ENCODE results near the gene ADCY10. TPM values are rescaled to one million over a fixed set of nuclear protein-coding genes. Genes with fewer than 3 reads are reported as not detected.
A peak's percentile ranks its signal among the peaks of the same experiment; 100 is the strongest.

The ADCY10 gene
- total and polyA plus RNA-seq, 9 of the 15 experiments (the other 6 are each of a cell fraction or from before 2014, with no cell fraction given), result 0.08 to 0.86 (median 0.22) TPM

DNA sequence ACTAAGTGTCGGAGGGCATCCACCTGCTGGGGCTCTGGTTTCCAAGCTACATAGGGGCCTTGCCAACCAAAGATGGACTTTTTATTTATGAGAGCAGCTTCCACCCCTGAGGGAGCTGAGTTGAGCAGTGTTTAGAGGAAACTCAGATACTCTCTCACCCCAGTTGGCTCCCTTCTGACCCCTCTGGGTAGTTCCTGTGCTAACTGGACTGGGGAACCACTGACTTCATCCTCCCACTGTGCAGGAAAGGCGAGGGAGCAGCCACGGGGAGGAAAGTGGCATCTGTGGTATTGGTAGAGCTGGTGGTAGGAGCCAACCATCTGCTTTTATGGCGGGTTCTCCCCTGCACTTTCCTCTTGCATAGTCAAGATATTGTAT lies 121.8 kb downstream of the ADCY10 start:
- Histone ChIP-seq H3K4me2 (ENCODE audit: insufficient read depth, low read length) (no peak overlapping the region), H3K4me1 (replicated peaks in 1 of 2; ENCODE audit: control insufficient read depth in 2 of 2, insufficient read depth in 2 of 2, low read length in 2 of 2) (peaks cover 0 to 3% of the 10 kb centered on the region in 2 experiments; a peak in 2 of 5 replicates), H4K20me1 (replicated peaks; ENCODE audit: control insufficient read depth, insufficient read depth, low read length) (no peaks in the 10 kb centered on the region), H3K36me3 (ENCODE audit: control insufficient read depth, insufficient read depth, low read length) (peaks cover 45% of the 10 kb centered on the region), H3K79me2 (ENCODE audit: control insufficient read depth, insufficient read depth, low read length) (no peaks in the 10 kb centered on the region), H3K27ac (ENCODE audit: extremely low read depth, low read depth, low read length) (no peak overlapping the region), H3K4me3 (no peak overlapping the region), H3K27me3 (ENCODE audit: control insufficient read depth in 2 of 2, insufficient read depth in 2 of 2, low read length in 2 of 2) (no peaks in the 10 kb centered on the region), H2AFZ (ENCODE audit: low read depth, low read length) (no peak overlapping the region), H3K9me1 (ENCODE audit: control insufficient read depth, insufficient read depth, low read length) (no peaks in the 10 kb centered on the region), H3K9ac (ENCODE audit: insufficient read depth in 1 of 2, low read depth in 2 of 2, low read length in 2 of 2) (no peak overlapping the region), H3K9me3 (replicated peaks; ENCODE audit: control insufficient read depth, insufficient read depth, low read depth, low read length) (no peaks in the 10 kb centered on the region)
- in situ Hi-C loops (cut with MboI) (no loop called here), intact Hi-C loops (cut with micrococcal nuclease) (no loop called here)
- FAIRE-seq (no peak), DNase-seq (ENCODE audit: extremely low read depth in 1 of 4, low spot score in 3 of 4) (no peak), ATAC-seq (no peak; the same call in 2 of the 3 replicates)
- no TSS peak for BruUV-seq (replicated peaks)
- WGBS (ENCODE audit: insufficient coverage, low coverage, missing lambda C conversion rate), result 89% methylated on average over 4 of the region's 4 CpGs
- ChIA-PET POLR2A (interaction anchor here (0.7 kb wide), 1 partner anchor 8 kb away, joined by 3 read pairs; no protein-coding TSS in a partner anchor), CTCF (ENCODE audit: low intra/inter-chr PET ratio) (no interaction called here)
- TF ChIP-seq BHLHE40 (IDR thresholded peaks at IDR 0.05; ENCODE audit: low read length) (no peak), ZKSCAN8 (CRISPR knock-in tag; IDR thresholded peaks at IDR 0.05) (no peak)

DNA sequence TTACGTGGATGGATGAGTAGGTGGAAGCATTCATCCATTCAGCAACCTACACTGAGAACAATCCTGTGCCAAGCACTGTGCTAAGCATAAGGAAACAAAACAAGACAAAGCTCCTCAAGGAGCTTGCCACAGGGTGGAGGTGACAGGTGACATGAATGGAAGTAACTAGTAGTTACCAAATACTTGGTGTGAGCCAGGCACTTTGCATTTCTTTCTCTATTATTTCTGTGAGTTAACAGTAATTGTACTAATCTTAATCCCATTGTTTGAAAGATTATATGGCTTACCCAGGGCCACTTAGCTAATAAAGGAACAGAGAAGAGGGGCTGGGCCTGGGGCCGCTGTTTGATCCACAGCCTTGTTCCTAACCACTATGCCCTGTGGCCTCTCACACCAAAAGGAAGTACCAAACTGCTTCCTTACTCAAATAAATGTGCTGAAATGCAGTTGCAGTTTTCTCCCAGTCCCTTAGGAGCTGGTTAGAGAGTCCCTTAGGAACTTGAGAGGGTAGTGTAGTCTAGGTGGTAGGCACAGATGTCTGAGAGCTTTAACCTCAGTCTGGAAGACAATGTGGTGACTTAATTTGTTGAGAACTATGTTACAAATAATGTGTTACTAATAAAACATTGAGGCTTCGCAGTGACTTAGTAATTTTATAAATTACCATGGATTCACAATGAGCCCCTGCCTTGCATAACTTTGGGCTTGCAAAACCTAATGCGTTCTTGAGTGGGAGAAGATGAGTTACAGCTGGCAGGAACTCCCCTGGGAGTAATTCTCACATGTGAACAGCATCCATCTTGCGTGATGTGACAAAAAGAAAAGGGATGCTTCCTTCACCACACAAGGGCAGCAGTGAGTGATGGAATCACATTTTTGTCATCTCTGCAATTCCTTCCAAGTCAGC lies 122.4 kb downstream of the ADCY10 start:
- no peaks in the 10 kb centered on the region for H3K4me1 ChIP-seq (replicated peaks in 1 of 2; ENCODE audit: control insufficient read depth in 2 of 2, insufficient read depth in 2 of 2, low read length in 2 of 2)
- H3K4me2 ChIP-seq (ENCODE audit: insufficient read depth, low read length), result no peak overlapping the region
- no peaks in the 10 kb centered on the region for H3K27me3 ChIP-seq (ENCODE audit: control insufficient read depth in 2 of 2, insufficient read depth in 2 of 2, low read length in 2 of 2)
- H3K9me3 ChIP-seq (replicated peaks; ENCODE audit: control insufficient read depth, insufficient read depth, low read depth, low read length), result no peaks in the 10 kb centered on the region
- H3K9ac ChIP-seq (ENCODE audit: insufficient read depth in 1 of 2, low read depth in 2 of 2, low read length in 2 of 2), result no peak overlapping the region
- WGBS (ENCODE audit: insufficient coverage, low coverage, missing lambda C conversion rate), result 68% methylated on average over 5 of the region's 5 CpGs
- BruUV-seq (replicated peaks), result no TSS peak
- H4K20me1 ChIP-seq (replicated peaks; ENCODE audit: control insufficient read depth, insufficient read depth, low read length), result no peaks in the 10 kb centered on the region
- peaks cover 51% of the 10 kb centered on the region for H3K36me3 ChIP-seq (ENCODE audit: control insufficient read depth, insufficient read depth, low read length)
- H3K27ac ChIP-seq (ENCODE audit: extremely low read depth, low read depth, low read length), result no peak overlapping the region
- peak; percentile 59 for TF ChIP-seq ZNF316 (IDR thresholded peaks at IDR 0.05)
- peak; percentile 48; the same call in 1 of the 2 replicates for TF ChIP-seq C11orf30 (IDR thresholded peaks at IDR 0.05; ENCODE audit: low read depth)
- TF ChIP-seq MAFG (tag; conservative IDR thresholded peaks at IDR 0.05), result 0 out of 2 replicates have a peak, but pooled peaks have one; percentile 19
- TF ChIP-seq RAD21 (CRISPR knock-in tag; conservative IDR thresholded peaks at IDR 0.05 in 1 of 2, IDR thresholded peaks at IDR 0.05 in 1 of 2), result peak in 1 of 2 experiments; percentile 23; a peak in 2 of 4 replicates
- peak in 1 of 3 experiments; percentile 12 for TF ChIP-seq YY1 (IDR thresholded peaks at IDR 0.05; ENCODE audit: borderline replicate concordance in 1 of 3, control insufficient read depth in 1 of 3, extremely low read depth in 1 of 3, insufficient read depth in 3 of 3, insufficient read length in 1 of 3, insufficient replicate concordance in 2 of 3, low read depth in 1 of 3, low read length in 2 of 3)
- TF ChIP-seq, protein P1, sequence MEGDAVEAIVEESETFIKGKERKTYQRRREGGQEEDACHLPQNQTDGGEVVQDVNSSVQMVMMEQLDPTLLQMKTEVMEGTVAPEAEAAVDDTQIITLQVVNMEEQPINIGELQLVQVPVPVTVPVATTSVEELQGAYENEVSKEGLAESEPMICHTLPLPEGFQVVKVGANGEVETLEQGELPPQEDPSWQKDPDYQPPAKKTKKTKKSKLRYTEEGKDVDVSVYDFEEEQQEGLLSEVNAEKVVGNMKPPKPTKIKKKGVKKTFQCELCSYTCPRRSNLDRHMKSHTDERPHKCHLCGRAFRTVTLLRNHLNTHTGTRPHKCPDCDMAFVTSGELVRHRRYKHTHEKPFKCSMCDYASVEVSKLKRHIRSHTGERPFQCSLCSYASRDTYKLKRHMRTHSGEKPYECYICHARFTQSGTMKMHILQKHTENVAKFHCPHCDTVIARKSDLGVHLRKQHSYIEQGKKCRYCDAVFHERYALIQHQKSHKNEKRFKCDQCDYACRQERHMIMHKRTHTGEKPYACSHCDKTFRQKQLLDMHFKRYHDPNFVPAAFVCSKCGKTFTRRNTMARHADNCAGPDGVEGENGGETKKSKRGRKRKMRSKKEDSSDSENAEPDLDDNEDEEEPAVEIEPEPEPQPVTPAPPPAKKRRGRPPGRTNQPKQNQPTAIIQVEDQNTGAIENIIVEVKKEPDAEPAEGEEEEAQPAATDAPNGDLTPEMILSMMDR (IDR thresholded peaks at IDR 0.05 in 2 of 3, conservative IDR thresholded peaks at IDR 0.05 in 1 of 3; ENCODE audit: insufficient read depth in 2 of 3, low read depth in 1 of 3, low read length in 3 of 3), result 0 out of 6 replicates have a peak, but pooled peaks of 1 of the 3 experiments have one; percentile 13
- TF ChIP-seq HOXB6 (CRISPR knock-in tag; IDR thresholded peaks at IDR 0.05; ENCODE audit: borderline replicate concordance), result no peak
- TF ChIP-seq LARP7 (IDR thresholded peaks at IDR 0.05), result no peak
- ChIA-PET POLR2A (interaction anchor here (0.7 to 2.2 kb wide), 2 partner anchors 8 to 11 kb away, joined by 3 to 5 read pairs; no protein-coding TSS in a partner anchor), CTCF (ENCODE audit: low intra/inter-chr PET ratio) (no interaction called here)
- no peak for DNase-seq (ENCODE audit: extremely low read depth in 1 of 4, low spot score in 3 of 4)
- intact Hi-C loops (cut with micrococcal nuclease) (no loop called here), in situ Hi-C loops (cut with MboI) (no loop called here)
- H3K79me2 ChIP-seq (ENCODE audit: control insufficient read depth, insufficient read depth, low read length), result no peaks in the 10 kb centered on the region
- H2AFZ ChIP-seq (ENCODE audit: low read depth, low read length), result no peak overlapping the region
- ATAC-seq, result peak; percentile 31
- no peak for FAIRE-seq
- no peaks in the 10 kb centered on the region for H3K9me1 ChIP-seq (ENCODE audit: control insufficient read depth, insufficient read depth, low read length)
- H3K4me3 ChIP-seq, result no peak overlapping the region
